Mesenchymal stem cell (in vitro differentiated cells and primary cell): ENCODE measurements around the gene FARS2.
A peak's percentile ranks its signal among the peaks of the same experiment; 100 is the strongest.

ENCODE experiments used
- DNase-seq: peaks from one replicate; pipeline ENCODE4 v3.0.0-alpha.2; 2013
- H2AFZ ChIP-seq: one replicate; pipeline ENCODE4 v1.6.1; 2013; ENCODE audit warnings: low read depth, mild to moderate bottlenecking, control low read depth, inconsistent platforms, low read length, moderate library complexity
- H2AK5ac ChIP-seq: 2 replicates; pipeline ENCODE4 v1.6.1; 2013; ENCODE audit warnings: low read length, moderate library complexity, mild to moderate bottlenecking, inconsistent platforms; ENCODE audit not compliant: severe bottlenecking
- H2BK120ac ChIP-seq: one replicate; pipeline ENCODE4 v1.6.1; 2013; ENCODE audit warnings: low read depth, mild to moderate bottlenecking, inconsistent platforms, low read length, moderate library complexity
- H2BK12ac ChIP-seq, 2 experiments: one replicate each; pipeline ENCODE4 v1.6.1; 2013; ENCODE audit warnings: inconsistent platforms in 2 of 2, low read length in 2 of 2, mild to moderate bottlenecking in 2 of 2, moderate library complexity in 2 of 2, control low read depth in 1 of 2
- H2BK15ac ChIP-seq: one replicate; pipeline ENCODE4 v1.6.1; 2013; ENCODE audit warnings: mild to moderate bottlenecking, low read depth, inconsistent platforms; ENCODE audit not compliant: poor library complexity, severe bottlenecking
- H2BK5ac ChIP-seq: 2 replicates; pipeline ENCODE4 v1.6.1; 2013; ENCODE audit warnings: low read depth, mild to moderate bottlenecking, low read length, control low read depth, inconsistent platforms; ENCODE audit not compliant: poor library complexity, severe bottlenecking
- H3K14ac ChIP-seq, 2 experiments: one replicate each; pipeline ENCODE4 v1.6.1; 2013; ENCODE audit warnings: inconsistent platforms in 2 of 2, low read length in 2 of 2, control low read depth in 1 of 2, mild to moderate bottlenecking in 1 of 2, moderate library complexity in 1 of 2
- H3K18ac ChIP-seq, 2 experiments: one replicate each; pipeline ENCODE4 v1.6.1; 2013; ENCODE audit warnings: inconsistent platforms in 2 of 2, low read length in 2 of 2, control low read depth in 1 of 2, low read depth in 1 of 2, mild to moderate bottlenecking in 1 of 2
- H3K23ac ChIP-seq, 2 experiments: one replicate each; pipeline ENCODE4 v1.6.1; 2013; ENCODE audit warnings: inconsistent platforms in 2 of 2, low read length in 2 of 2, mild to moderate bottlenecking in 2 of 2, moderate library complexity in 2 of 2, control low read depth in 1 of 2
- H3K27ac ChIP-seq: 2 replicates; pipeline ENCODE4 v1.5.1; 2013; ENCODE audit warnings: mild to moderate bottlenecking, moderate library complexity, low read length, control low read depth, inconsistent platforms; ENCODE audit not compliant: poor library complexity, severe bottlenecking
- H3K27me3 ChIP-seq, 2 experiments: 2 replicates each; pipeline versions ENCODE4 v1.6.1 to v1.7.0; 2013; ENCODE audit warnings: low read length in 2 of 2, mild to moderate bottlenecking in 2 of 2, moderate library complexity in 2 of 2, control low read depth in 1 of 2, inconsistent platforms in 1 of 2; ENCODE audit not compliant: control insufficient read depth in 1 of 2, insufficient read depth in 1 of 2
- H3K36me3 ChIP-seq, 2 experiments: 2 replicates each; pipeline versions ENCODE4 v1.6.1 to v1.7.0; 2013; ENCODE audit warnings: low read length in 2 of 2, control low read depth in 1 of 2, inconsistent platforms in 1 of 2, low read depth in 1 of 2, mild to moderate bottlenecking in 1 of 2; ENCODE audit not compliant: insufficient read depth in 2 of 2, control insufficient read depth in 1 of 2
- H3K4ac ChIP-seq, 2 experiments: one replicate each; pipeline ENCODE4 v1.6.1; 2013; ENCODE audit warnings: inconsistent platforms in 2 of 2, low read length in 2 of 2, mild to moderate bottlenecking in 2 of 2, moderate library complexity in 2 of 2, control low read depth in 1 of 2, low read depth in 1 of 2
- H3K4me1 ChIP-seq: 2 replicates; pipeline ENCODE4 v1.6.1; 2013; ENCODE audit warnings: low read depth, low read length, control low read depth; ENCODE audit not compliant: control insufficient read depth, insufficient read depth
- H3K4me2 ChIP-seq: 2 replicates; pipeline ENCODE4 v1.6.1; 2013; ENCODE audit warnings: low read length, mild to moderate bottlenecking, inconsistent platforms; ENCODE audit not compliant: poor library complexity, severe bottlenecking
- H3K4me3 ChIP-seq, 2 experiments: 2 replicates each; pipeline versions ENCODE4 v1.5.1 to v1.7.0; 2013; ENCODE audit warnings: low read length in 2 of 2, mild to moderate bottlenecking in 2 of 2, control low read depth in 1 of 2, low read depth in 1 of 2; ENCODE audit not compliant: insufficient read depth in 1 of 2
- H3K79me1 ChIP-seq: replicated peaks from 2 replicates; pipeline ENCODE4 v1.6.1; 2013; ENCODE audit warnings: mild to moderate bottlenecking, control low read depth, low read length, inconsistent platforms; ENCODE audit not compliant: poor library complexity, severe bottlenecking
- H3K9ac ChIP-seq: 2 replicates; pipeline ENCODE4 v1.7.0; 2013; ENCODE audit warnings: mild to moderate bottlenecking, low read length, moderate library complexity
- H3K9me3 ChIP-seq: 2 replicates; pipeline ENCODE4 v1.7.0; 2013; ENCODE audit warnings: mild to moderate bottlenecking, low read length; ENCODE audit not compliant: control insufficient read depth
- H4K8ac ChIP-seq: one replicate; pipeline ENCODE4 v1.6.1; 2013; ENCODE audit warnings: inconsistent platforms, mild to moderate bottlenecking, low read length, moderate library complexity
- H4K91ac ChIP-seq: one replicate; pipeline ENCODE4 v1.6.1; 2013; ENCODE audit warnings: mild to moderate bottlenecking, low read length, inconsistent platforms
- WGBS: methylation state at CpG from one replicate; pipeline ENCODE4 v1.1.7; 2013; ENCODE audit warnings: mixed read lengths; 5-methylcytosine and 5-hydroxymethylcytosine counted together

The FARS2 gene

GRCh38 chr6:5399391-5399790 lies 138.1 kb downstream of the FARS2 start:
- Histone ChIP-seq H3K9ac (no peak overlapping the region), H3K4me2 (no peak overlapping the region), H4K8ac (no peak overlapping the region), H2AK5ac (no peak overlapping the region), H3K4me1 (no peaks in the 10 kb centered on the region), H3K14ac (no peak overlapping the region), H2BK12ac (no peak overlapping the region), H3K27ac (no peak overlapping the region), H4K91ac (no peak overlapping the region), H2BK15ac (no peak overlapping the region), H2BK120ac (no peak overlapping the region), H3K4me3 (no peak overlapping the region), H3K23ac (no peak overlapping the region), H3K9me3 (no peaks in the 10 kb centered on the region), H3K36me3 (no peaks in the 10 kb centered on the region), H2AFZ (no peak overlapping the region), H3K4ac (no peak overlapping the region), H2BK5ac (no peak overlapping the region), H3K79me1 (peaks cover 5% of the 10 kb centered on the region), H3K18ac (no peak overlapping the region), H3K27me3 (no peaks in the 10 kb centered on the region)
- DNase-seq = no peak
- no CpG with 5 or more reads among the region's 2 CpGs for WGBS

- H2AK5ac ChIP-seq = no peak overlapping the region
- WGBS = 67% methylated on average over 3 of the region's 4 CpGs
- no peak overlapping the region for H3K4me3 ChIP-seq
- peaks cover 5% of the 10 kb centered on the region for H3K79me1 ChIP-seq
- no peak overlapping the region for H2AFZ ChIP-seq
- no peak overlapping the region for H3K23ac ChIP-seq
- H3K27me3 ChIP-seq = no peaks in the 10 kb centered on the region
- no peak overlapping the region for H3K4ac ChIP-seq
- no peak overlapping the region for H3K27ac ChIP-seq
- H4K91ac ChIP-seq = no peak overlapping the region
- H3K4me2 ChIP-seq = no peak overlapping the region
- no peaks in the 10 kb centered on the region for H3K4me1 ChIP-seq
- peak; percentile 38 for DNase-seq
- H2BK120ac ChIP-seq = no peak overlapping the region
- H3K14ac ChIP-seq = no peak overlapping the region
- H3K9ac ChIP-seq = no peak overlapping the region
- no peak overlapping the region for H2BK12ac ChIP-seq
- no peak overlapping the region for H3K18ac ChIP-seq
- no peak overlapping the region for H4K8ac ChIP-seq
- no peak overlapping the region for H2BK15ac ChIP-seq
- no peaks in the 10 kb centered on the region for H3K36me3 ChIP-seq
- H2BK5ac ChIP-seq = no peak overlapping the region
- no peaks in the 10 kb centered on the region for H3K9me3 ChIP-seq
These were observed 140.8 kb downstream of the FARS2 start for GRCh38 chr6:5401845-5402738.

- H2AFZ ChIP-seq = no peak overlapping the region
- H2BK15ac ChIP-seq = no peak overlapping the region
- H3K79me1 ChIP-seq = peaks cover 5% of the 10 kb centered on the region
- no peak overlapping the region for H3K27ac ChIP-seq
- no peak overlapping the region for H3K4me2 ChIP-seq
- no peak overlapping the region for H3K4me3 ChIP-seq
- H3K14ac ChIP-seq = no peak overlapping the region
- H3K27me3 ChIP-seq = no peaks in the 10 kb centered on the region
- no peak for DNase-seq
- H3K23ac ChIP-seq = no peak overlapping the region
- no peak overlapping the region for H4K91ac ChIP-seq
- no peak overlapping the region for H4K8ac ChIP-seq
- H3K36me3 ChIP-seq = peaks cover 0 to under 1% of the 10 kb centered on the region in 2 experiments
- no peaks in the 10 kb centered on the region for H3K9me3 ChIP-seq
- 93% methylated on average over 3 of the region's 3 CpGs for WGBS
- no peaks in the 10 kb centered on the region for H3K4me1 ChIP-seq
- H3K18ac ChIP-seq = no peak overlapping the region
- H2BK120ac ChIP-seq = no peak overlapping the region
- H2BK12ac ChIP-seq = no peak overlapping the region
- H3K4ac ChIP-seq = no peak overlapping the region
- H3K9ac ChIP-seq = peak overlapping the region; percentile 5
- no peak overlapping the region for H2BK5ac ChIP-seq
- no peak overlapping the region for H2AK5ac ChIP-seq
These were observed 141.8 kb downstream of the FARS2 start for GRCh38 chr6:5403076-5403475.

GRCh38 chr6:5403609-5404008 lies 142.3 kb downstream of the FARS2 start:
- H3K27me3 ChIP-seq = no peaks in the 10 kb centered on the region
- no peak overlapping the region for H2BK15ac ChIP-seq
- peaks cover 5% of the 10 kb centered on the region for H3K79me1 ChIP-seq
- H2AFZ ChIP-seq = no peak overlapping the region
- no peaks in the 10 kb centered on the region for H3K4me1 ChIP-seq
- H3K4me3 ChIP-seq = no peak overlapping the region
- H2BK12ac ChIP-seq = no peak overlapping the region
- no peak overlapping the region for H4K91ac ChIP-seq
- no peak overlapping the region for H3K23ac ChIP-seq
- H3K36me3 ChIP-seq = peaks cover 0 to 6% of the 10 kb centered on the region in 2 experiments
- no peak overlapping the region for H3K14ac ChIP-seq
- H3K18ac ChIP-seq = no peak overlapping the region
- H2AK5ac ChIP-seq = no peak overlapping the region
- no peak overlapping the region for H2BK120ac ChIP-seq
- DNase-seq = no peak
- H3K4ac ChIP-seq = no peak overlapping the region
- H2BK5ac ChIP-seq = no peak overlapping the region
- H4K8ac ChIP-seq = no peak overlapping the region
- no peaks in the 10 kb centered on the region for H3K9me3 ChIP-seq
- H3K4me2 ChIP-seq = no peak overlapping the region
- peak overlapping the region; percentile 5 for H3K9ac ChIP-seq
- no peak overlapping the region for H3K27ac ChIP-seq
